H1 (cell line): Measurements from ENCODE around the gene LIN54. TPM values are rescaled to one million over a fixed set of nuclear protein-coding genes. Genes with fewer than 3 reads are reported as not detected.
A peak's percentile ranks its signal among the peaks of the same experiment; 100 is the strongest.

Source experiments
- CTCF ChIA-PET: fragments of 300-600 bp; sonication (Branson Sonifier 250); formaldehyde crosslinking; loops from one replicate; lab custom pipeline; 2021; ENCODE audit not compliant: partially characterized antibody; lab: Charles Lee
- POLR2A ChIA-PET: fragments of 300-600 bp; sonication (Branson Sonifier 250); formaldehyde crosslinking; loops from one replicate; lab custom pipeline; 2021; ENCODE audit warnings: inconsistent platforms; ENCODE audit not compliant: partially characterized antibody; lab: Charles Lee
- DNase-seq, 2 experiments: peaks; one replicate each; pipeline versions ENCODE4 v3.0.0 to v3.0.0-alpha.2; 2010 to 2022; ENCODE audit warnings: low spot score in 2 of 2, low read depth in 1 of 2, mixed read lengths in 1 of 2
- FAIRE-seq: peaks from 2 replicates; lab custom pipeline; 2011; peaks lifted over from hg19 to GRCh38; lab: Jason Lieb, UNC
- H2AFZ ChIP-seq: 2 replicates; pipeline ENCODE4 v1.8.1; 2012; ENCODE audit warnings: low read length, inconsistent platforms
- H2AK5ac ChIP-seq: 2 replicates; pipeline ENCODE4 v1.6.1; 2013; ENCODE audit warnings: low read depth, low read length
- H2BK120ac ChIP-seq: replicated peaks from 2 replicates; pipeline ENCODE3; 2013; ENCODE audit warnings: low read depth, low read length, inconsistent platforms
- H2BK12ac ChIP-seq: 2 replicates; pipeline ENCODE4 v1.6.1; 2013; ENCODE audit warnings: low read depth, low read length
- H2BK15ac ChIP-seq: 2 replicates; pipeline ENCODE4 v1.6.1; 2013; ENCODE audit warnings: low read length
- H2BK20ac ChIP-seq: 2 replicates; pipeline ENCODE4 v1.6.1; 2013; ENCODE audit warnings: low read length
- H2BK5ac ChIP-seq: 2 replicates; pipeline ENCODE4 v1.6.1; 2013; ENCODE audit warnings: low read depth, low read length
- H3K14ac ChIP-seq: 2 replicates; pipeline ENCODE4 v1.6.1; 2013; ENCODE audit warnings: inconsistent platforms; ENCODE audit not compliant: insufficient read length
- H3K18ac ChIP-seq: 2 replicates; pipeline ENCODE4 v1.6.1; 2013; ENCODE audit warnings: low read length; ENCODE audit errors: extremely low read depth
- H3K23ac ChIP-seq: 2 replicates; pipeline ENCODE4 v1.6.1; 2013; ENCODE audit warnings: inconsistent platforms; ENCODE audit not compliant: insufficient read length
- H3K23me2 ChIP-seq: 2 replicates; pipeline ENCODE4 v1.6.1; 2013; ENCODE audit warnings: low read depth, low read length
- H3K27ac ChIP-seq: 2 replicates; pipeline ENCODE4 v1.6.1; 2011; ENCODE audit warnings: low read depth, low read length, inconsistent platforms
- H3K27me3 ChIP-seq, 4 experiments: replicated peaks in 1 of 4; 1 replicate in 1 of 4; 2 replicates in 3 of 4; pipeline versions ENCODE4 v1.6.1 to v1.8.1; 2011 to 2013; ENCODE audit warnings: low read length in 3 of 4, mild to moderate bottlenecking in 3 of 4, inconsistent platforms in 2 of 4, mixed read lengths in 2 of 4, moderate library complexity in 1 of 4; ENCODE audit not compliant: control insufficient read depth in 3 of 4, insufficient read depth in 3 of 4; ENCODE audit errors: extremely low read depth in 1 of 4
- H3K36me3 ChIP-seq, 4 experiments: 2 replicates each; pipeline versions ENCODE4 v1.6.1 to v1.8.1; 2011 to 2013; ENCODE audit warnings: mild to moderate bottlenecking in 4 of 4, low read length in 3 of 4, moderate library complexity in 2 of 4, control low read depth in 1 of 4, inconsistent platforms in 1 of 4; ENCODE audit not compliant: insufficient read depth in 4 of 4, control insufficient read depth in 2 of 4
- H3K4ac ChIP-seq: replicated peaks from 2 replicates; pipeline ENCODE3; 2013; ENCODE audit warnings: low read length, low read depth, mixed read lengths, inconsistent platforms; ENCODE audit not compliant: insufficient read length
- H3K4me1 ChIP-seq, 4 experiments: replicated peaks in 1 of 4; 1 replicate in 1 of 4; 2 replicates in 3 of 4; pipeline versions ENCODE4 v1.6.1 to v1.8.1; 2011 to 2013; ENCODE audit warnings: low read length in 3 of 4, inconsistent platforms in 2 of 4, mixed read lengths in 1 of 4; ENCODE audit not compliant: insufficient read depth in 4 of 4, control insufficient read depth in 3 of 4
- H3K4me2 ChIP-seq, 2 experiments: 2 replicates each; pipeline versions ENCODE4 v1.6.1 to v1.8.1; 2011 to 2013; ENCODE audit warnings: low read depth in 2 of 2, low read length in 2 of 2, control low read depth in 1 of 2, inconsistent platforms in 1 of 2, mild to moderate bottlenecking in 1 of 2; ENCODE audit not compliant: insufficient read depth in 1 of 2
- H3K4me3 ChIP-seq, 4 experiments: fragments of 200-600, 300-600 bp in 1 of 4; sonication (generic), shearing (Covaris generic), sonication (Bioruptor Twin) in 1 of 4; 2 replicates each; pipeline versions ENCODE4 v1.5.1 to v1.8.1; 2011 to 2016; ENCODE audit warnings: low read length in 4 of 4, low read depth in 3 of 4, control low read depth in 2 of 4, inconsistent platforms in 2 of 4, mild to moderate bottlenecking in 2 of 4, mixed read lengths in 1 of 4, moderate library complexity in 1 of 4; ENCODE audit not compliant: insufficient read depth in 2 of 4; ENCODE audit errors: extremely low read depth in 1 of 4
- H3K56ac ChIP-seq: replicated peaks from 2 replicates; pipeline ENCODE3; 2013; ENCODE audit warnings: low read depth, mild to moderate bottlenecking, mixed read lengths, low read length, inconsistent platforms; ENCODE audit not compliant: insufficient read length
- H3K79me1 ChIP-seq: 2 replicates; pipeline ENCODE4 v1.6.1; 2013; ENCODE audit warnings: low read depth, low read length, control low read depth
- H3K79me2 ChIP-seq, 2 experiments: 2 replicates each; pipeline versions ENCODE4 v1.6.1 to v1.8.1; 2012 to 2013; ENCODE audit warnings: low read length in 2 of 2, mild to moderate bottlenecking in 2 of 2, inconsistent platforms in 1 of 2; ENCODE audit not compliant: insufficient read depth in 2 of 2, control insufficient read depth in 1 of 2
- H3K9ac ChIP-seq, 4 experiments: replicated peaks in 1 of 4; 1 replicate in 1 of 4; 2 replicates in 3 of 4; pipeline versions ENCODE4 v1.6.1 to v1.8.1; 2011 to 2013; ENCODE audit warnings: low read depth in 3 of 4, low read length in 3 of 4, control low read depth in 2 of 4, mild to moderate bottlenecking in 2 of 4, moderate library complexity in 2 of 4, inconsistent platforms in 1 of 4; ENCODE audit errors: extremely low read depth in 1 of 4
- H3K9me3 ChIP-seq, 2 experiments: 2 replicates each; pipeline versions ENCODE4 v1.6.1 to v1.8.1; 2012 to 2013; ENCODE audit warnings: mild to moderate bottlenecking in 2 of 2, moderate library complexity in 2 of 2, control low read depth in 1 of 2, inconsistent platforms in 1 of 2, low read depth in 1 of 2, low read length in 1 of 2, mixed read lengths in 1 of 2; ENCODE audit not compliant: insufficient read depth in 2 of 2
- H4K20me1 ChIP-seq, 2 experiments: replicated peaks in 1 of 2; 2 replicates each; pipeline versions ENCODE3 to v1.8.1; 2011 to 2013; ENCODE audit warnings: inconsistent platforms in 2 of 2, low read length in 2 of 2, mild to moderate bottlenecking in 1 of 2; ENCODE audit not compliant: insufficient read depth in 2 of 2, control insufficient read depth in 1 of 2
- H4K5ac ChIP-seq: 2 replicates; pipeline ENCODE4 v1.6.1; 2013; ENCODE audit warnings: low read length, low read depth, mixed read lengths, inconsistent platforms; ENCODE audit not compliant: insufficient read length
- H4K8ac ChIP-seq: 2 replicates; pipeline ENCODE4 v1.8.0; 2013; ENCODE audit warnings: mild to moderate bottlenecking, moderate library complexity, low read length, inconsistent platforms; ENCODE audit not compliant: insufficient read depth; ENCODE audit errors: extremely low read depth
- H4K91ac ChIP-seq: replicated peaks from 2 replicates; pipeline ENCODE3; 2013; ENCODE audit warnings: low read length, mixed read lengths, inconsistent platforms; ENCODE audit not compliant: insufficient read length
- BCL11A ChIP-seq, 2 experiments: IDR thresholded peaks; one replicate each; pipeline ENCODE4 v1.6.1; 2011; ENCODE audit warnings: low read depth in 2 of 2, low read length in 2 of 2, mild to moderate bottlenecking in 2 of 2
- BRCA1 ChIP-seq: IDR thresholded peaks from 2 replicates; pipeline ENCODE4 v1.6.1; 2012; ENCODE audit warnings: low read depth, low read length, improper control_type of control experiment
- EP300 ChIP-seq, 2 experiments: IDR thresholded peaks; 1 replicate in 1 of 2; 2 replicates in 1 of 2; pipeline ENCODE4 v1.6.1; 2011 to 2012; ENCODE audit warnings: low read depth in 2 of 2, low read length in 2 of 2, mild to moderate bottlenecking in 2 of 2, borderline replicate concordance in 1 of 2, inconsistent platforms in 1 of 2, moderate library complexity in 1 of 2
- KDM1A ChIP-seq: fragments of 200-600, 300-600 bp; sonication (generic); IDR thresholded peaks from 2 replicates; pipeline ENCODE4 v1.7.1; 2016; ENCODE audit warnings: mild to moderate bottlenecking, low read length, borderline replicate concordance
- NRF1 ChIP-seq: IDR thresholded peaks from 2 replicates; pipeline ENCODE4 v1.6.1; 2011; ENCODE audit warnings: mild to moderate bottlenecking, low read depth, low read length, improper control_type of control experiment
- RXRA ChIP-seq: IDR thresholded peaks from 2 replicates; pipeline ENCODE4 v1.6.1; 2011; ENCODE audit warnings: low read depth, mild to moderate bottlenecking, low read length, moderate library complexity; ENCODE audit not compliant: insufficient read depth
- SAP30 ChIP-seq: fragments of 300-600 bp; sonication (generic); IDR thresholded peaks from 2 replicates; pipeline ENCODE4 v1.7.1; 2012; ENCODE audit warnings: low read length, moderate library complexity, mild to moderate bottlenecking, inconsistent platforms; ENCODE audit not compliant: insufficient read depth, insufficient replicate concordance
- TAF7 ChIP-seq: optimal IDR thresholded peaks from 2 replicates; pipeline ENCODE3; 2011; ENCODE audit warnings: low read depth, mild to moderate bottlenecking, inconsistent platforms, low read length, moderate library complexity, borderline replicate concordance
- USF2 ChIP-seq: IDR thresholded peaks from 2 replicates; pipeline ENCODE4 v1.6.1; 2011; ENCODE audit warnings: low read length, improper control_type of control experiment
- WGBS, 2 experiments: shearing (Covaris generic) in 1 of 2; methylation state at CpG; one replicate each; pipeline versions ENCODE4 v1.1.6 to v1.1.7; 2013 to 2015; ENCODE audit warnings: low lambda C conversion rate in 2 of 2, mixed read lengths in 2 of 2, inconsistent platforms in 1 of 2, low coverage in 1 of 2, missing lambda C conversion rate in 1 of 2; ENCODE audit not compliant: insufficient replicate concordance in 2 of 2, insufficient coverage in 1 of 2, insufficient read length in 1 of 2; ENCODE audit errors: extremely low coverage in 1 of 2, missing lambda C conversion rate in 1 of 2; 5-methylcytosine and 5-hydroxymethylcytosine counted together
- polyA plus RNA-seq, 7 experiments: library from polyadenylated mRNA; depleted of rRNA in 3 of 7; stranded (reverse) in 5 of 7; unstranded in 2 of 7; fragments of >200 nt in 5 of 7; fragments of 200-250 nt in 2 of 7; gene quantifications; 1 replicate in 5 of 7; 2 replicates in 1 of 7; 4 replicates in 1 of 7; pipeline versions ENCODE4 v1.2.1 to v1.2.3, GENCODE V29; 2011 to 2013; ENCODE audit warnings: missing spikeins in 2 of 7, mixed read lengths in 2 of 7
- total RNA-seq: library from RNA; stranded (reverse); fragmentation: NEBNext Ultra II Directional; extraction: Animal tissue kit (Norgen Biotek cat#: 25700); gene quantifications from 2 replicates; pipeline ENCODE4 v1.2.1, GENCODE V29; 2021

LIN54 gene
- total and polyA plus RNA-seq, 2 of the 8 experiments (the other 6 are each of a cell fraction or from before 2014, with no cell fraction given), result 5.7 to 11.1 TPM

- Histone ChIP-seq H3K79me1 (no peaks in the 10 kb centered on the region; the same call in 1 of the 2 replicates), H3K23me2 (0 out of 2 replicates have a peak, but pooled peaks cover 4% of the 10 kb centered on the region), H4K5ac (no peak overlapping the region), H3K14ac (no peak overlapping the region), H2BK5ac (no peak overlapping the region), H3K23ac (no peak overlapping the region), H3K4ac (no peak overlapping the region), H2BK15ac (no peak overlapping the region), H2BK120ac (no peak overlapping the region), H3K36me3 (no peaks in the 10 kb centered on the region), H3K4me3 (no peak overlapping the region), H2AFZ (no peak overlapping the region), H4K20me1 (no peaks in the 10 kb centered on the region), H3K56ac (no peak overlapping the region), H3K4me1 (0 out of 7 replicates have a peak, but pooled peaks cover 0 to 3% (median under 1%) of the 10 kb centered on the region in 4 experiments), H3K18ac (no peak overlapping the region), H3K27ac (no peak overlapping the region), H2AK5ac (no peak overlapping the region), H3K27me3 (no peaks in the 10 kb centered on the region), H4K8ac (no peak overlapping the region), H4K91ac (no peak overlapping the region), H2BK12ac (no peak overlapping the region), H3K9me3 (no peaks in the 10 kb centered on the region), H3K79me2 (peaks cover 0 to 49% of the 10 kb centered on the region in 2 experiments; a peak in 2 of 4 replicates), H3K4me2 (no peak overlapping the region), H2BK20ac (no peak overlapping the region), H3K9ac (peak overlapping the region in 1 of 4 experiments; percentile 10; a peak in 1 of 7 replicates)
- ChIA-PET POLR2A (interaction anchor here (0.9 to 1.4 kb wide), 2 partner anchors 26 to 247 kb away, joined by 3 to 4 read pairs; partner anchors contain the start of gene COQ2), CTCF (interaction anchor here (0.6 to 1.9 kb wide), 7 partner anchors 12 to 223 kb away, joined by 3 to 6 read pairs (median 3); no protein-coding TSS in a partner anchor)
- no peak for DNase-seq
- no peak for FAIRE-seq
- TF ChIP-seq RXRA, result no peak
- TF ChIP-seq NRF1, result no peak
- TF ChIP-seq EP300 (IDR thresholded peaks at IDR 0.05; ENCODE audit: borderline replicate concordance in 1 of 2, low read depth in 2 of 2, low read length in 2 of 2), result no peak
- no peak for TF ChIP-seq SAP30
- TF ChIP-seq USF2, result no peak
- no peak for TF ChIP-seq BRCA1
- TF ChIP-seq TAF7, result no peak
- TF ChIP-seq BCL11A (IDR thresholded peaks at IDR 0.05; ENCODE audit: low read depth in 2 of 2, low read length in 2 of 2), result no peak
- TF ChIP-seq KDM1A, result no peak
- WGBS, 2 experiments, result 90% methylated on average over 5 of the region's 5 CpGs; no CpG with 5 or more reads in 1 of the 2 experiments
Measured at GRCh38 chr4:83036991-83037665, 26.5 kb upstream of the LIN54 start.
